Mucosa of rectum (tissue), 2 donors: ENCODE measurements around the gene DOCK1.

Source experiments
- H3K27ac ChIP-seq, 2 donors: one replicate each; pipeline ENCODE4 v1.7.0; 2013; ENCODE audit warnings: inconsistent platforms in 2 of 2, low read depth in 2 of 2, low read length in 2 of 2
- H3K27me3 ChIP-seq, 2 donors: one replicate each; pipeline ENCODE4 v1.7.0; 2013; ENCODE audit warnings: low read length in 2 of 2; ENCODE audit not compliant: control insufficient read depth in 2 of 2, insufficient read depth in 2 of 2
- H3K36me3 ChIP-seq, 2 donors: one replicate each; pipeline ENCODE4 v1.7.0; 2013; ENCODE audit warnings: low read length in 2 of 2; ENCODE audit not compliant: control insufficient read depth in 2 of 2, insufficient read depth in 2 of 2
- H3K4me1 ChIP-seq, 2 donors: one replicate each; pipeline ENCODE4 v1.7.0; 2013; ENCODE audit warnings: low read length in 2 of 2, mild to moderate bottlenecking in 1 of 2; ENCODE audit not compliant: control insufficient read depth in 2 of 2, insufficient read depth in 2 of 2
- H3K4me3 ChIP-seq, 2 donors: one replicate each; pipeline ENCODE4 v1.7.0; 2013; ENCODE audit warnings: low read length in 2 of 2
- H3K9ac ChIP-seq, 2 donors: one replicate each; pipeline ENCODE4 v1.7.0; 2013; ENCODE audit warnings: low read length in 2 of 2, low read depth in 1 of 2, mild to moderate bottlenecking in 1 of 2
- H3K9me3 ChIP-seq, 2 donors: one replicate each; pipeline ENCODE4 v1.7.0; 2013; ENCODE audit warnings: low read length in 2 of 2; ENCODE audit not compliant: control insufficient read depth in 2 of 2
- donor health status: healthy.
- donor health status: Normal muscosa, but diverticular disease.

Gene DOCK1

DNA sequence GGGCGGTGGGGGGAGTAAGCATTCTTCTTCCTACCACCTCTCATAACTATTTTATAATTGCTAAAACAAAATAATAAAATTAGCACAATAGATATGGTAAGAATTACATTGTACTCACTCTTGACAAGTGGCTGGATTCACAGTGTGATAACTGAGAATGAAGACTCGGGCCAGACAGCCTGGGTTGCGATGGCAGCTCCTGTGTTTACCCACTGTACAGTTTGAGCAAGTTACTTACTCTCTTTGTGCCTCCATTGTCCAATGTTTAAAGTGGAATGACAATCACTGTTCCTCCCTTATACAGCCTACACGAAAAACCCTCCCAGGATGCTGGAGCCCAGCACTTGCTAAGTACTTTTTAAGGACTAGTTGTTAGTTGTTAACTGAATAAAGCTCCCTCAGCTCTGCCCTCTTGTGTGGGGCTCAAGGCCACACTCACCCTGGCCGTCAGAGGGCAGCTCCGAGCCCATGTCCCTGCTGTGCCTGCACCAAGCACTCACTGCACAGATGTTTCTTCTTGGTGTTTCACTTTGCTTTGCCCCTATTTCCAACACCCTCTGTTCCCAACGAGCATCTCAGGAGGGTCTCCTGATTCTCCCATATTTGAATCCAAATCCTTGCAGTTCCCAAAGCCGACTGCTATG, 587.5 kb downstream of the DOCK1 start:
- H3K27ac ChIP-seq, result no peak overlapping the region
- no peaks in the 10 kb centered on the region for H3K27me3 ChIP-seq
- H3K4me3 ChIP-seq, result no peak overlapping the region
- no peak overlapping the region for H3K9ac ChIP-seq
- no peaks in the 10 kb centered on the region for H3K36me3 ChIP-seq
- no peaks in the 10 kb centered on the region for H3K9me3 ChIP-seq
- H3K4me1 ChIP-seq, result no peaks in the 10 kb centered on the region

DNA sequence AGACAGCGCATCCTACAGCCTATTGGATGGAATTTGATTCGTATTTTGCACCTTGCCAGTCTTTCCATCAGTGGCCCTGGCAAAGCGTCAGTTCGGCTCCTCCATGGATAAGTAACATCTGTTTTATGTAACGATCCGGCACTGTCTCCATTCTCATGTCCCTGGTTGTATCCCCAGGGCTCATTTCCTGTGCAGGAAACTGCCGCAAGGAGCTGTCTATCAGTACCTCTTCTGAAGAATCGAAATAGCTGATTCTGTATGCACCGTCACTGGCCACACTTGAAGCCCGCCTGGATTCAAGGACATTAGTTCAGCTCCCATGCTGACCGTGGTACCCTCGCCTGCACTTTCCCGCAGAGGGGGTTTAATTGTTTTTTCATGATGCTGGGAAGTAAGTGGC, 590.8 kb downstream of the DOCK1 start:
- Histone ChIP-seq H3K27me3 (peaks cover 0 to 3% of the 10 kb centered on the region in 2 donors), H3K9me3 (no peaks in the 10 kb centered on the region), H3K9ac (no peak overlapping the region), H3K4me3 (no peak overlapping the region), H3K36me3 (no peaks in the 10 kb centered on the region), H3K4me1 (no peaks in the 10 kb centered on the region), H3K27ac (no peak overlapping the region)

DNA sequence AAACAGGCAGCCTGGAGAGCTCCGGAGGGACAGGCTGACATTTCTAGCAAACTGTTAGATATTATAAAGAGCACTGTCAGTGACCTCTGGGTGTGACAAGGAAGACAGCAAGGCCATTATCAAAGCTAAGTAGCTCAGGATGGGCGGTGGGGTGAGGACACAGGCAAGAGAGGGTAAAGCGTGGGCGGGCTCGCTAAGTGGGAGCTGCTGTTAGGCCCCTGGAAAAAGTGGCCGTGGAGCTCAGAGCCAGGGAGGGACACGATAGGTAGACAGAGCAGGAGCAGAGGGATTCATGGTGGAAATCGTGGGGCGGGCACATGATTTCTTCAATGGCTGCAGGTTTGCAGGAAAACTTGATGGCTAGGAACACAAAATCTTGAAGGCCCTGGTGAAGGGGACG, 592.5 kb downstream of the DOCK1 start:
- Histone ChIP-seq H3K36me3 (no peaks in the 10 kb centered on the region), H3K4me3 (no peak overlapping the region), H3K27ac (no peak overlapping the region), H3K4me1 (no peaks in the 10 kb centered on the region), H3K9me3 (no peaks in the 10 kb centered on the region), H3K9ac (no peak overlapping the region), H3K27me3 (peaks cover 0 to 3% of the 10 kb centered on the region in 2 donors)

DNA sequence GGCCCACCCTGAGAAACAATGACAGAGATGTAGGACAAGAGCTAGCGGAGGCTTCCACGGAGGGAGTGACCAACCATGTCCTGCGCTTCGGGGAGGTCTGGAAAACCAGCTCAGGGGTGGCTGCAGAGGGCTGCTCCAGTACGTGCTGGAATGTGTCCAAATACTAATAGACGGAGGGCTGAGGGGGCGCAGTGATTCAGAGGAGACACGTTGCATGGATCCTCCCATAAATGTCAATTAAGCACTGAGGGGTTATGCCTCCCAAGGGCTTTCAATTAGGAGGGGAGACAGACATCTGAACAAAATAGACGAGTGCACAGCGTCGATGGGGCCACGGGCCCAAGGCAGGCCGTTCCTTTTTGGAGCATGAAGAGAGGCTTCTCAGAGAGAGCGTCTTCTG, 592.9 kb downstream of the DOCK1 start:
- H3K27me3 ChIP-seq, result peaks cover 0 to 3% of the 10 kb centered on the region in 2 donors
- no peaks in the 10 kb centered on the region for H3K9me3 ChIP-seq
- H3K27ac ChIP-seq, result no peak overlapping the region
- H3K4me3 ChIP-seq, result no peak overlapping the region
- no peak overlapping the region for H3K9ac ChIP-seq
- no peaks in the 10 kb centered on the region for H3K36me3 ChIP-seq
- H3K4me1 ChIP-seq, result no peaks in the 10 kb centered on the region

DNA sequence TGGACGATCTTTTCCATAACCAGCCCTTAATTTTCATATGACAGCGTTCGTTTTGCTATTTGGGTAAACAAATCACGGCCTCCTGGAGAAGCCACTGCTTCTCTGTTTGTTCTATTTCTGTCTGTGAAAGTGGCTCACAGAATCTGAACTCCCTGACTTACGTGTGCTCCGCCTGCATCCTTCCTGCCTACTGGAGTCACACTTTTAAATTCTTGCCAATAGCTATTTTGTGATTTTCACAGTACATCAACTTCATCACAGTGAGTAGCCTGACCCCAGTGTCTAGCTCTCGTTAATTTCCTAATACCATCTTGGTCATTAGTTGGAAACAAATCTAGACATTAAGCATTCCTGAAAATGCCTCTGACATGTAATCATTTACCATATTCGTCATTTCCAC, 594.9 kb downstream of the DOCK1 start:
- Histone ChIP-seq H3K9me3 (no peaks in the 10 kb centered on the region), H3K36me3 (no peaks in the 10 kb centered on the region), H3K27me3 (peaks cover 0 to 3% of the 10 kb centered on the region in 2 donors), H3K4me1 (no peaks in the 10 kb centered on the region), H3K9ac (no peak overlapping the region), H3K27ac (no peak overlapping the region), H3K4me3 (no peak overlapping the region)
